A549 treated with RU486 at 1 μM for 4 hours (cell line): ENCODE data around the gene SPRR5. TPM values are rescaled to one million over a fixed set of nuclear protein-coding genes. Genes with fewer than 3 reads are reported as not detected.

Experiments
- total RNA-seq: library from RNA; stranded (reverse); fragments of 200-300 nt; extraction: Qiagen RNA extraction; gene quantifications from 5 replicates; pipeline ENCODE4 v1.2.3, GENCODE V29; 2022; ENCODE audit warnings: low read depth

SPRR5 gene, protein sequence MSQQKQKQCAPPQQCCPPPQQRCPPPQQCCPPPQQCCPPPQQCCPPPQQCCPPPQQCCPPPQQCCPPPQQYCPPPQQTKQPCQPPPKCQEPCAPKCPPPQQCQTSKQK
- total RNA-seq, result not detected in 5 replicates

DNA sequence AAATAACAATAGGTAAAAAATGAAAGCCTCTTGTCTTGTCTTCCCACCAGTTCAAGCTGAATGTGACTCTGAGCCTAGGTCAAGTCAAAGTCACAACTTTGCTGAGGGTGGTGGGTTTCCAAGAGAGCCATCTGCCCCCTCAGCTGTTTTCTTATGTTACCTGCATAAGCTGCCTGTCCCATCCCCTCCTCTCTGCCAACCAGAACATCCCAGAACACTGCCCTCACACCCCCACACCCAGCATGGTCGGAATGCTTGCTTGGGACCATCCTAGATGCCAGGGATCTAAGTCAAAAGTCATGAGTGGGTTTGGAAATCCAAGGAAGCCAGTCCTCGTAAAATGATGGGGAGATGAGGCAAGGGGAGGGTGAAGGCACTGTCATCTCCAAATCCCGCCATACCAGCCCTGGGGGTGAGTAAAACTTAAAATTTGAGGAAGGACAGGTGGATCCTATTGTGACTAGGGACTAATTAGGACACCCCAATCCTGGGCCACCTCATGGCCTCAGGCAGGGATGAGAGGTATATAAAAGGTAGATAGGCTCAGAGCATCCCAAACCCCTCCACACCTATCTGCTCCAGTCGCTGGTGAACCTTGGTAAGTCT, at the start of gene SPRR5:
TSS of gene SPRR5 (plus strand) at position 556 of the 606 bp plus-strand sequence. CDS start 1,349 bp downstream, outside the sequence.

DNA sequence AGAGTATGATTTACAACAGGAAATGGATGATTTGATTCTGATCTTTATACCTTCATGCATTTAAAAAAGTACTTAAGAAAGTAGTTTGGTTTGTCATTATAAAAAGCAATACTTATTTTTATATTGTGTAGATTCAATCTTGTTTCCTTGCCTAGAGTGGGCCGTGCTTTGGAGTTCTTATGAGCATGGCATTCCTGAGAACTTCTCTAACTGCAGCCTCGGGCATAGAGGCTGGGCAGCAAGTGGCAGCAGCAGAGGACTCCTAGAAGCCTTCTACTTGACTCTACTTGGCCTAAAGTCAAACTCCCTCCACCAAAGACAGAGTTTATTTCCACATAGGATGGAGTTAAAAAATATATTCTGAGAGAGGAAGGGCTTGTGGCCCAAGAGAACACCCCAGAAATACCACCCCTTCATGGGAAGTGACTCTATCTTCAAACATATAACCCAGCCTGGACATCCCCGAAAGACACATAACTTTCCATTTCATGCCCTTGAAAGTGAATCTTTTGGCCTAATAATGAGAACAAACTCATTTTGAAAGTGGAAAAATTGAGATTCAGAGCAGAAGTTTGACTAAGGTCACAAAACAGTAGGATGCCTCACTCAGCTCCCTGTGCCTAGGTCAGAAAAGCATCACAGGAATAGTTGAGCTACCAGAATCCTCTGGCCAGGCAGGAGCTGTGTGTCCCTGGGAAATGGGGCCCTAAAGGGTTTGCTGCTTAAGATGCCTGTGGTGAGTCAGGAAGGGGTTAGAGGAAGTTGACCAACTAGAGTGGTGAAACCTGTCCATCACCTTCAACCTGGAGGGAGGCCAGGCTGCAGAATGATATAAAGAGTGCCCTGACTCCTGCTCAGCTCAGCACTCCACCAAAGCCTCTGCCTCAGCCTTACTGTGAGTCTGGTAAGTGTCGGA, 39.1 kb upstream of the SPRR5 start, which contains the start of gene IVL:
TSS of gene IVL (plus strand) at position 861 of the 916 bp plus-strand sequence. CDS start 1,252 bp downstream, outside the sequence.

DNA sequence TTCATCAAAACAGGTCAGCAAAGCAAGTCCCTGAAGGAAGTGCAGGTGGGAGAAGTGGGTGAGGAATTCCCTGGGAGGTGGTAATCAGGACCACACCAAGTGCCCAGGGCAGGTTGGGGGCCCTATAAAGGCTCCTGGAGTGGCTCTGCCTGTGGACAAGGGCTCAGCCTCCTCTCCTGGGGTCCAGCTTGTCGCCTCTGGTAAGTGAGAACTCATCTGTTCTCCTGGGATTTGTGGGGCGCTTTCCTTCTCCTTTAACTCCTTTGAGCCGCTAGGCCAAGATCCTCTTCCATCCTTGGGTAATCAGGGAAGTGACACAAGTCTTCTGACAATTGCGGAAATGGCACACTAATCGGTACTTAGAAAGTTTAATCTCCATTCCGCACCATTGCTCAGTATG, 23.5 kb downstream of the SPRR5 start, which contains the start of gene SPRR4:
TSS of gene SPRR4 (plus strand) at position 154 of the 400 bp plus-strand sequence. CDS start 1,243 bp downstream, outside the sequence.

DNA sequence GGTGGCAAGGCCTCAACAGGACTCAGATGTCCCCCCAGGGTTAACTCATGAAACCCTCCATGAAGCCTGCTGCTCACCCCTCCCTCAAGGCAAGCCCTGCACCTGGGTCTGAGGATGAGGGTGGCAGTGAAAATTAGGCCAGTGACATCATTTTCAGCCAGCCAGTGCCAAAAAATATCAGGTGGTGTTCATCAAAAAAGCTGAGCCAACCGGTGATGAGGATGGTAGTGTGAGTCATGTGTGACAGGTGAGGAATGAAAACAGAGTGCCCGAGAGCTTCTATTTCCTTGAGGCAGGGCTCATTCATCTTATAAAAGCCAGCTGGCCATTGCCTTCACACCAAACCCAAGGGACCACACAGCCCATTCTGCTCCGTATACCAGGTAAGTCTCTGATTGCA, 36.7 kb downstream of the SPRR5 start, which contains the start of gene SPRR1A:
TSS of gene SPRR1A (plus strand) at position 339 of the 400 bp plus-strand sequence. CDS start 1,150 bp downstream, outside the sequence.

Other genes with a start within 250 kb of the SPRR5 start
- not detected in 5 replicates for gene LCE2A, start 248.9 kb upstream of the SPRR5 start, total RNA-seq
- not detected in 5 replicates for gene LCE4A, start 239.0 kb upstream of the SPRR5 start, total RNA-seq
- not detected in 5 replicates for gene KPRP, start 189.2 kb upstream of the SPRR5 start, total RNA-seq
- not detected in 5 replicates for gene LCE1F, start 172.1 kb upstream of the SPRR5 start, total RNA-seq
- gene LCE1E, start 160.9 kb upstream of the SPRR5 start, total RNA-seq, result 0.14 TPM in 1 of 5 replicates, not detected in the others
- not detected in 5 replicates for gene LCE1D, start 150.5 kb upstream of the SPRR5 start, total RNA-seq
- gene LCE1C, start 140.6 kb upstream of the SPRR5 start, total RNA-seq, result not detected in 5 replicates
- not detected in 5 replicates for gene LCE1B, start 135.2 kb upstream of the SPRR5 start, total RNA-seq
- not detected in 5 replicates for gene LCE1A, start 119.7 kb upstream of the SPRR5 start, total RNA-seq
- not detected in 5 replicates for gene LCE6A, start 104.3 kb upstream of the SPRR5 start, total RNA-seq
- gene LCE7A, start 87.2 kb upstream of the SPRR5 start, total RNA-seq, result not detected in 5 replicates
- gene SMCP, start 68.9 kb upstream of the SPRR5 start, total RNA-seq, result not detected in 5 replicates
- 0.08 TPM in 1 of 5 replicates, not detected in the others for gene IVL, start 38.7 kb upstream of the SPRR5 start, total RNA-seq
- gene SPRR4, start 23.4 kb downstream of the SPRR5 start, total RNA-seq, result not detected in 5 replicates
- gene SPRR1A, start 36.9 kb downstream of the SPRR5 start, total RNA-seq, result not detected in 5 replicates
- gene SPRR3, start 54.5 kb downstream of the SPRR5 start, total RNA-seq, result not detected in 5 replicates
- not detected in 5 replicates for gene SPRR1B, start 84.0 kb downstream of the SPRR5 start, total RNA-seq
- gene SPRR2D, start 93.9 kb downstream of the SPRR5 start, total RNA-seq, result not detected in 5 replicates
- gene SPRR2A, start 110.3 kb downstream of the SPRR5 start, total RNA-seq, result not detected in 5 replicates
- gene SPRR2B, start 124.4 kb downstream of the SPRR5 start, total RNA-seq, result not detected in 5 replicates
- not detected in 5 replicates for gene SPRR2E, start 147.3 kb downstream of the SPRR5 start, total RNA-seq
- not detected in 5 replicates for gene SPRR2F, start 166.3 kb downstream of the SPRR5 start, total RNA-seq
- not detected in 5 replicates for gene SPRR2G, start 203.7 kb downstream of the SPRR5 start, total RNA-seq